K562 (cell line): ENCODE data around the gene MKS1.

Source experiments
- ASH1L ChIP-seq: fragments of 450-650 bp; IDR thresholded peaks from 2 replicates; pipeline ENCODE4 v1.6.1; 2018; ENCODE audit warnings: borderline replicate concordance, mild to moderate bottlenecking, low read depth; ENCODE audit not compliant: partially characterized antibody
- BHLHE40 ChIP-seq: IDR thresholded peaks from 2 replicates; pipeline ENCODE4 v1.6.1; 2011; ENCODE audit warnings: low read length, improper control_type of control experiment
- CTCF ChIP-seq, 3 experiments: IDR thresholded peaks in 2 of 3; conservative IDR thresholded peaks in 1 of 3; 2 replicates each; pipeline ENCODE4 v1.5.1; 2011 to 2012; ENCODE audit warnings: low read length in 3 of 3, mild to moderate bottlenecking in 3 of 3, control low read depth in 2 of 3, improper control_type of control experiment in 1 of 3, inconsistent platforms in 1 of 3, low read depth in 1 of 3, mixed read lengths in 1 of 3, moderate library complexity in 1 of 3; ENCODE audit not compliant: insufficient read depth in 2 of 3
- CXXC5 ChIP-seq: fragments of 250-450 bp; sonication (Bioruptor Pico); IDR thresholded peaks from 2 replicates; pipeline ENCODE4 v1.8.0; 2022; ENCODE audit warnings: inconsistent platforms, mild to moderate bottlenecking, moderate library complexity
- FOSL1 ChIP-seq: fragments of 200-800 bp; sonication (Bioruptor generic); conservative IDR thresholded peaks from 2 replicates; pipeline ENCODE4 v1.6.1; 2016; ENCODE audit warnings: missing genetic modification characterization, missing compliant biosample characterization
- PATZ1 ChIP-seq: fragments of 250-450 bp; sonication (Bioruptor Pico); IDR thresholded peaks from 2 replicates; pipeline ENCODE4 v1.5.0; 2020; ENCODE audit warnings: mild to moderate bottlenecking, borderline replicate concordance
- POLR2A ChIP-seq: fragments of 450-650 bp; conservative IDR thresholded peaks from 2 replicates; pipeline ENCODE4 v1.6.1; 2016
- PREB ChIP-seq: sonication (generic); formaldehyde crosslinking; IDR thresholded peaks from 2 replicates; pipeline ENCODE4 v1.8.1; 2023; ENCODE audit warnings: mild to moderate bottlenecking, missing genetic modification reagents
- RFX1 ChIP-seq: fragments of 450-650 bp; IDR thresholded peaks from 2 replicates; pipeline ENCODE4 v1.6.1; 2016; ENCODE audit warnings: mild to moderate bottlenecking, moderate library complexity
- ZBTB43 ChIP-seq: sonication (generic); formaldehyde crosslinking; IDR thresholded peaks from 2 replicates; pipeline ENCODE4 v1.8.0; 2023; ENCODE audit warnings: mild to moderate bottlenecking, missing genetic modification reagents
- ZKSCAN8 ChIP-seq: fragments of 200-800 bp; sonication (Bioruptor generic); IDR thresholded peaks from 2 replicates; pipeline ENCODE4 v1.6.1; 2016; ENCODE audit warnings: missing genetic modification characterization, missing compliant biosample characterization
- ZNF280B ChIP-seq: fragments of 250-450 bp; sonication (Bioruptor Pico); IDR thresholded peaks from 2 replicates; pipeline ENCODE4 v1.5.1; 2021; ENCODE audit warnings: mild to moderate bottlenecking
- ZNF740 ChIP-seq, 3 experiments: fragments of 200-800 bp in 1 of 3; sonication (Bioruptor generic) in 1 of 3; sonication (generic) in 1 of 3; formaldehyde crosslinking in 1 of 3; IDR thresholded peaks; 2 replicates each; pipeline versions ENCODE4 v1.6.1 to v1.8.0; 2016 to 2022; ENCODE audit warnings: mild to moderate bottlenecking in 2 of 3, missing compliant biosample characterization in 2 of 3, missing genetic modification characterization in 2 of 3, missing genetic modification reagents in 1 of 3

GRCh38 chr17:58174871-58175270, 44.2 kb downstream of the MKS1 start:
- TF ChIP-seq PREB (CRISPR knock-in tag) (no peak), ZNF740 (CRISPR knock-in tag; IDR thresholded peaks at IDR 0.05) (no peak), ZNF740 (tag; IDR thresholded peaks at IDR 0.05) (no peak), ZBTB43 (CRISPR knock-in tag) (no peak), CTCF (IDR thresholded peaks at IDR 0.05 in 2 of 3, conservative IDR thresholded peaks at IDR 0.05 in 1 of 3; ENCODE audit: insufficient read depth in 2 of 3, low read depth in 1 of 3, low read length in 3 of 3) (no peak), RFX1 (no peak), ZNF280B (CRISPR knock-in tag) (no peak), POLR2A (no peak), FOSL1 (tag) (no peak), CXXC5 (CRISPR knock-in tag) (no peak), BHLHE40 (no peak), ZKSCAN8 (no peak), ASH1L (no peak), PATZ1 (CRISPR knock-in tag) (no peak)
